Measurements from ENCODE around the gene DPP3.

Gene DPP3

GRCh38 chr11:66465373-66466224, 14.6 kb upstream of the DPP3 start:
- DNase-seq (ENCODE audit: low read depth), result no peak

GRCh38 chr11:66466225-66467033, 13.8 kb upstream of the DPP3 start, which contains the start of gene PELI3:
TSS of gene PELI3 (plus strand) at chr11:66466905. CDS start at chr11:66468129, 1,224 bp downstream.
- DNase-seq (ENCODE audit: low read depth), result peak; percentile 93

GRCh38 chr11:66467034-66467659, 13.1 kb upstream of the DPP3 start:
- DNase-seq (ENCODE audit: low read depth), result peak; percentile 39

GRCh38 chr11:66467756-66468155, 12.5 kb upstream of the DPP3 start:
- no peak for DNase-seq (ENCODE audit: low read depth)

- no peak for DNase-seq (ENCODE audit: low read depth)
These were observed 11.5 kb upstream of the DPP3 start for GRCh38 chr11:66468691-66469090.

GRCh38 chr11:66469441-66469840, 10.8 kb upstream of the DPP3 start:
- no peak for DNase-seq (ENCODE audit: low read depth)

- DNase-seq (ENCODE audit: low read depth), result no peak
These were observed 10.2 kb upstream of the DPP3 start for GRCh38 chr11:66470015-66470414.

- no peak for DNase-seq (ENCODE audit: low read depth)
These were observed 9.1 kb upstream of the DPP3 start for GRCh38 chr11:66471142-66471541.

- DNase-seq (ENCODE audit: low read depth), result no peak
These were observed 8.2 kb upstream of the DPP3 start for GRCh38 chr11:66472054-66472453.

GRCh38 chr11:66473167-66473566, 7.1 kb upstream of the DPP3 start:
- DNase-seq (ENCODE audit: low read depth), result no peak

- DNase-seq (ENCODE audit: low read depth), result no peak
These were observed 6.4 kb upstream of the DPP3 start for GRCh38 chr11:66473608-66474515.

GRCh38 chr11:66475349-66476172, 4.7 kb upstream of the DPP3 start:
- DNase-seq (ENCODE audit: low read depth), result no peak

GRCh38 chr11:66476173-66476840, 3.9 kb upstream of the DPP3 start:
- no peak for DNase-seq (ENCODE audit: low read depth)

GRCh38 chr11:66476841-66477251, 3.4 kb upstream of the DPP3 start:
- DNase-seq (ENCODE audit: low read depth), result no peak

- DNase-seq (ENCODE audit: low read depth), result no peak
These were observed 2.7 kb upstream of the DPP3 start for GRCh38 chr11:66477263-66478201.

- peak; percentile 36 for DNase-seq (ENCODE audit: low read depth)
These were observed 1.4 kb upstream of the DPP3 start for GRCh38 chr11:66478729-66479393.

- no peak for DNase-seq (ENCODE audit: low read depth)
These were observed 679 bp upstream of the DPP3 start for GRCh38 chr11:66479394-66480116.
